GM12801 (cell line): ENCODE results near the gene GGPS1.

ENCODE experiments used
- CTCF ChIP-seq: IDR thresholded peaks from one replicate; pipeline ENCODE4 v1.5.1; 2011; ENCODE audit warnings: control low read depth; ENCODE audit not compliant: insufficient read length; ENCODE audit errors: extremely low read depth

Gene GGPS1

GRCh38 chr1:235313931-235314678 lies 14.3 kb upstream of the GGPS1 start:
- TF ChIP-seq CTCF = no peak

- no peak for TF ChIP-seq CTCF
Measured at GRCh38 chr1:235315173-235315572, 13.2 kb upstream of the GGPS1 start.

- no peak for TF ChIP-seq CTCF
Measured at GRCh38 chr1:235315735-235316134, 12.6 kb upstream of the GGPS1 start.

GRCh38 chr1:235317168-235317567 lies 11.2 kb upstream of the GGPS1 start:
- TF ChIP-seq CTCF = no peak

GRCh38 chr1:235319255-235319654 lies 9.1 kb upstream of the GGPS1 start:
- no peak for TF ChIP-seq CTCF

GRCh38 chr1:235320521-235321179 lies 7.7 kb upstream of the GGPS1 start:
- no peak for TF ChIP-seq CTCF

- TF ChIP-seq CTCF = no peak
Measured at GRCh38 chr1:235324296-235324695, 4.1 kb upstream of the GGPS1 start.
